MCF 10A (cell line): ENCODE data around the gene ZFHX3. TPM values are rescaled to one million over a fixed set of nuclear protein-coding genes. Genes with fewer than 3 reads are reported as not detected.
A peak's percentile ranks its signal among the peaks of the same experiment; 100 is the strongest.

Experiments
- BruUV-seq: library from RNA; stranded (reverse); fragments of 400-500 nt; replicated peaks from 2 replicates; lab custom pipeline; 2021; lab: Mats Ljungman, UMichigan
- CTCF ChIA-PET: fragments of 300-600 bp; sonication (Branson Sonifier 250); formaldehyde crosslinking; extraction: SDS; loops from one replicate; lab custom pipeline; 2021; ENCODE audit warnings: antibody characterized with exemption, inconsistent platforms; lab: Yijun Ruan, JAX
- POLR2A ChIA-PET: fragments of 300-600, 350-650 bp; sonication (Branson Sonifier 250); formaldehyde crosslinking; extraction: SDS; loops from one replicate; lab custom pipeline; 2020; ENCODE audit warnings: antibody characterized with exemption, inconsistent platforms; lab: Yijun Ruan, JAX
- DNase-seq: peaks from one replicate; pipeline ENCODE4 v3.0.0-alpha.2; 2018; ENCODE audit not compliant: unreplicated experiment
- H3K27ac Mint-ChIP-seq: one replicate; pipeline ENCODE4 v1.8.0; 2022; ENCODE audit warnings: mild to moderate bottlenecking, low read depth, mixed read lengths; ENCODE audit not compliant: unreplicated experiment
- H3K27me3 Mint-ChIP-seq: one replicate; pipeline ENCODE4 v1.8.0; 2022; ENCODE audit warnings: mixed read lengths; ENCODE audit not compliant: insufficient read depth, unreplicated experiment
- H3K36me3 Mint-ChIP-seq: one replicate; pipeline ENCODE4 v1.8.0; 2022; ENCODE audit warnings: mild to moderate bottlenecking, moderate library complexity, mixed read lengths; ENCODE audit not compliant: insufficient read depth, unreplicated experiment
- H3K4me1 Mint-ChIP-seq: one replicate; pipeline ENCODE4 v1.8.0; 2022; ENCODE audit warnings: mixed read lengths; ENCODE audit not compliant: insufficient read depth, unreplicated experiment
- H3K4me3 Mint-ChIP-seq: one replicate; pipeline ENCODE4 v1.8.0; 2022; ENCODE audit warnings: mild to moderate bottlenecking, moderate library complexity, mixed read lengths; ENCODE audit not compliant: unreplicated experiment
- H3K9me3 Mint-ChIP-seq: one replicate; pipeline ENCODE4 v1.8.0; 2022; ENCODE audit warnings: mixed read lengths; ENCODE audit not compliant: unreplicated experiment
- intact Hi-C: fragments of 100-400 bp; cut with micrococcal nuclease; formaldehyde crosslinking; loops from 2 replicates; pipeline ENCODE4 v1.14.1; 2022
- total RNA-seq: library from RNA; stranded (reverse); gene quantifications from 2 replicates; pipeline ENCODE4 v1.2.3, GENCODE V29; 2022
- TF ChIP-seq, protein P1 (sequence below): fragments of 200-600 bp; IDR thresholded peaks from one replicate; pipeline ENCODE4 v1.8.0; 2022; ENCODE audit warnings: antibody characterized with exemption, mild to moderate bottlenecking; ENCODE audit not compliant: unreplicated experiment

The ZFHX3 gene
- total RNA-seq, 1 experiment from 2014 or later: 27.4 TPM

DNA sequence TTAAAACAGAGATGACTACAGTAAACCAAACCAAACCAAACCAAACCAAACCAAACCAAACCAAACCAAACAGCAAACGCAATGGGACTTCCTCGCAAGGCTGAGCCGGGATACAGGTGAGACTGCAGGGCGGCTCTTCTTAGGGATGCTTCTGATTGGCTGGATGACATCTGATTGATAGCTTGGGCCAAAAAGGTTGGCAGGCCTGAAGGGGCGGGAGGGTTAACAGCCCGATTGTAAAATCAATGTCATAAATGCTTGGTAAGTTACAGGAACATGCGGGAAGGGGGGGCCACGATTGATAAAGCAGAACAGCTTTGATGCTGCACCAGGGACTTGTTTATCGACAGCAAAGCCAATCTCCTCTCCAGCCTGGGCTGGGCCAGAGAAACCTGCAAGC, 86.1 kb downstream of the ZFHX3 start:
- H3K4me1 Mint-ChIP-seq: no peaks in the 10 kb centered on the region
- no peaks in the 10 kb centered on the region for H3K27me3 Mint-ChIP-seq
- no peak overlapping the region for H3K4me3 Mint-ChIP-seq
- H3K27ac Mint-ChIP-seq: no peak overlapping the region
- intact Hi-C loops: loop anchor here (5.0 kb wide), 1 partner anchor 915 kb away; no protein-coding TSS in a partner anchor
- CTCF ChIA-PET: interaction anchor here (0.6 to 1.6 kb wide), 9 partner anchors 9 to 459 kb away, joined by 3 to 9 read pairs (median 3); no protein-coding TSS in a partner anchor
- peaks cover 47% of the 10 kb centered on the region for H3K36me3 Mint-ChIP-seq
- POLR2A ChIA-PET: interaction anchor here (0.5 to 1.2 kb wide), 3 partner anchors 10 to 40 kb away, joined by 4 to 6 read pairs (median 5); no protein-coding TSS in a partner anchor
- H3K9me3 Mint-ChIP-seq: no peaks in the 10 kb centered on the region
- DNase-seq: no peak
- TF ChIP-seq, protein P1, sequence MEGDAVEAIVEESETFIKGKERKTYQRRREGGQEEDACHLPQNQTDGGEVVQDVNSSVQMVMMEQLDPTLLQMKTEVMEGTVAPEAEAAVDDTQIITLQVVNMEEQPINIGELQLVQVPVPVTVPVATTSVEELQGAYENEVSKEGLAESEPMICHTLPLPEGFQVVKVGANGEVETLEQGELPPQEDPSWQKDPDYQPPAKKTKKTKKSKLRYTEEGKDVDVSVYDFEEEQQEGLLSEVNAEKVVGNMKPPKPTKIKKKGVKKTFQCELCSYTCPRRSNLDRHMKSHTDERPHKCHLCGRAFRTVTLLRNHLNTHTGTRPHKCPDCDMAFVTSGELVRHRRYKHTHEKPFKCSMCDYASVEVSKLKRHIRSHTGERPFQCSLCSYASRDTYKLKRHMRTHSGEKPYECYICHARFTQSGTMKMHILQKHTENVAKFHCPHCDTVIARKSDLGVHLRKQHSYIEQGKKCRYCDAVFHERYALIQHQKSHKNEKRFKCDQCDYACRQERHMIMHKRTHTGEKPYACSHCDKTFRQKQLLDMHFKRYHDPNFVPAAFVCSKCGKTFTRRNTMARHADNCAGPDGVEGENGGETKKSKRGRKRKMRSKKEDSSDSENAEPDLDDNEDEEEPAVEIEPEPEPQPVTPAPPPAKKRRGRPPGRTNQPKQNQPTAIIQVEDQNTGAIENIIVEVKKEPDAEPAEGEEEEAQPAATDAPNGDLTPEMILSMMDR: no peak
- no TSS peak for BruUV-seq

GRCh38 chr16:72961115-72961832, 86.7 kb downstream of the ZFHX3 start:
- TF ChIP-seq, protein P1: peak; percentile 19
- Mint-ChIP-seq H3K27ac (no peak overlapping the region), H3K4me3 (no peak overlapping the region), H3K4me1 (no peaks in the 10 kb centered on the region), H3K36me3 (peaks cover 51% of the 10 kb centered on the region), H3K27me3 (no peaks in the 10 kb centered on the region), H3K9me3 (no peaks in the 10 kb centered on the region)
- ChIA-PET CTCF (interaction anchor here (0.6 to 1.6 kb wide), 13 partner anchors 9 to 459 kb away, joined by 3 to 9 read pairs (median 4); no protein-coding TSS in a partner anchor), POLR2A (interaction anchor here (0.5 to 1.2 kb wide), 3 partner anchors 11 to 129 kb away, joined by 3 to 6 read pairs (median 5); no protein-coding TSS in a partner anchor)
- intact Hi-C loops: loop anchor here (5.0 kb wide), 1 partner anchor 916 kb away; no protein-coding TSS in a partner anchor
- no TSS peak for BruUV-seq
- DNase-seq: peak; percentile 16

GRCh38 chr16:72960101-72960500, 87.8 kb downstream of the ZFHX3 start:
- DNase-seq: no peak
- TF ChIP-seq, protein P1: no peak
- Mint-ChIP-seq H3K4me3 (no peak overlapping the region), H3K36me3 (peaks cover 57% of the 10 kb centered on the region), H3K4me1 (peaks cover 4% of the 10 kb centered on the region), H3K27ac (no peak overlapping the region), H3K27me3 (no peaks in the 10 kb centered on the region), H3K9me3 (no peaks in the 10 kb centered on the region)
- BruUV-seq: no TSS peak
- intact Hi-C loops: loop anchor here (5.0 kb wide), 1 partner anchor 917 kb away; no protein-coding TSS in a partner anchor
- ChIA-PET POLR2A (no interaction called here), CTCF (no interaction called here)

- ChIA-PET CTCF (interaction anchor here (0.6 to 1.1 kb wide), 2 partner anchors 100 to 127 kb away, joined by 3 read pairs; no protein-coding TSS in a partner anchor), POLR2A (no interaction called here)
- Mint-ChIP-seq H3K4me3 (no peak overlapping the region), H3K27ac (no peak overlapping the region), H3K9me3 (no peaks in the 10 kb centered on the region), H3K27me3 (no peaks in the 10 kb centered on the region), H3K4me1 (peaks cover 4% of the 10 kb centered on the region), H3K36me3 (peaks cover 60% of the 10 kb centered on the region)
- no peak for DNase-seq
- no TSS peak for BruUV-seq
- TF ChIP-seq, protein P1: no peak
- intact Hi-C loops: no loop called here
These were observed 88.5 kb downstream of the ZFHX3 start for GRCh38 chr16:72959301-72959996.
